Erythroblast (primary cell): ENCODE measurements around the gene MAEL.

ENCODE experiments used
- GATA1 ChIP-seq: IDR thresholded peaks from 2 replicates; pipeline ENCODE4 v1.6.1; 2011; ENCODE audit warnings: low read depth, mild to moderate bottlenecking, control low read depth, low read length, moderate library complexity
- POLR2A ChIP-seq: IDR thresholded peaks from 2 replicates; pipeline ENCODE4 v1.6.1; 2011; ENCODE audit warnings: mild to moderate bottlenecking, low read length

DNA sequence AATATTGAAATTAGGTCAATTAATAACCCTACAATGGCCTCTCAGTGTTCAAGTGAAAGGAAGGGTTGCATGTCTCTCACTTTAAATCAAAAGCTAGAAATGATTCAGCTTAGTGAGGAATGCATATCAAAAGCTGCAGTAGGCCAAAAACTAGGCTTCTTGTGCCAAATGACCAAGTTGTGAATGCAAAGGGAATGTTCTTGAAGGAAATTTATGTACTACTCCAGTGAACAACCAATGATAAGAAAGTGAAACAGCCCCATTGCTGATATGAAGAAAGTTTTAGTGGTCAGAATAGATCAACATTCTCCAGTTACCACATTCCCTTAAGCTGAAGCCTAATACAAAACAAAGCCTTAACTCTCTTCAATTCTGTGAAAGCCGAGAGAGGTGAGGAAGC lies 10.0 kb downstream of the MAEL start:
- no peak for TF ChIP-seq POLR2A
- TF ChIP-seq GATA1, result no peak
